B cell (primary cell): ENCODE measurements around the gene CDADC1. TPM values are rescaled to one million over a fixed set of nuclear protein-coding genes. Genes with fewer than 3 reads are reported as not detected.

Experiments used
- ATAC-seq: fragments of 200-7000 bp; cut with Tn5 transposase; one replicate; pipeline ENCODE4 v1.10.0; 2021; ENCODE audit warnings: low read depth, mild to moderate bottlenecking, moderate number of reproducible peaks, moderate library complexity
- CTCF ChIA-PET: fragments of 350-600 bp; sonication (Branson Sonifier 250); formaldehyde crosslinking; loops from one replicate; lab custom pipeline; 2021; ENCODE audit warnings: antibody characterized with exemption, inconsistent platforms; lab: Charles Lee
- POLR2A ChIA-PET: fragments of 350-600 bp; sonication (Branson Sonifier 250); formaldehyde crosslinking; loops from one replicate; lab custom pipeline; 2021; ENCODE audit warnings: antibody characterized with exemption; lab: Charles Lee
- DNase-seq: peaks from one replicate; pipeline ENCODE4 v3.0.0; 2013
- H2AFZ ChIP-seq: 2 replicates; pipeline ENCODE4 v1.6.1; 2012; ENCODE audit warnings: mild to moderate bottlenecking, low read depth, low read length; ENCODE audit not compliant: insufficient read depth, poor library complexity, severe bottlenecking
- H3K27ac ChIP-seq, 2 donors: 1 replicate in 1 of 2; 2 replicates in 1 of 2; pipeline ENCODE4 v1.5.1; 2012 to 2013; ENCODE audit warnings: low read length in 2 of 2, mild to moderate bottlenecking in 2 of 2, moderate library complexity in 1 of 2
- H3K27me3 ChIP-seq, 4 experiments: fragments of 200-600 bp in 1 of 4; sonication (generic) in 1 of 4; replicated peaks in 1 of 4; 1 replicate in 2 of 4; 2 replicates in 2 of 4; pipeline versions ENCODE4 v1.6.1 to v1.7.0; 2013 to 2016; ENCODE audit warnings: low read length in 3 of 4, mild to moderate bottlenecking in 2 of 4, mixed read lengths in 1 of 4, moderate library complexity in 1 of 4; ENCODE audit not compliant: insufficient read depth in 4 of 4, control insufficient read depth in 3 of 4; ENCODE audit errors: control extremely low read depth in 1 of 4
- H3K36me3 ChIP-seq, 2 experiments: replicated peaks in 1 of 2; 1 replicate in 1 of 2; 2 replicates in 1 of 2; pipeline versions ENCODE4 v1.6.1 to v1.7.1; 2013; ENCODE audit warnings: low read length in 1 of 2; ENCODE audit not compliant: insufficient read depth in 2 of 2, control insufficient read depth in 1 of 2; ENCODE audit errors: control extremely low read depth in 1 of 2, extremely low read depth in 1 of 2
- H3K4me1 ChIP-seq, 2 donors: fragments of 200-600 bp in 1 of 2; sonication (generic) in 1 of 2; 1 replicate in 1 of 2; 2 replicates in 1 of 2; pipeline versions ENCODE4 v1.5.1 to v1.6.1; 2013 to 2017; ENCODE audit warnings: low read length in 2 of 2; ENCODE audit not compliant: control insufficient read depth in 2 of 2, insufficient read depth in 2 of 2
- H3K4me2 ChIP-seq: replicated peaks from 2 replicates; pipeline ENCODE3; 2012; ENCODE audit warnings: mild to moderate bottlenecking, low read depth, low read length; ENCODE audit not compliant: poor library complexity, severe bottlenecking
- H3K4me3 ChIP-seq, 5 experiments: fragments of 200-600 bp in 1 of 5; sonication (generic) in 1 of 5; 1 replicate in 3 of 5; 2 replicates in 2 of 5; pipeline versions ENCODE4 v1.5.1 to v1.7.0; 2011 to 2016; ENCODE audit warnings: low read length in 4 of 5, mild to moderate bottlenecking in 4 of 5, low read depth in 2 of 5, control low read depth in 1 of 5, moderate library complexity in 1 of 5; ENCODE audit not compliant: insufficient read depth in 1 of 5; ENCODE audit errors: control extremely low read depth in 1 of 5, extremely low read depth in 1 of 5
- H3K79me2 ChIP-seq: fragments of 200-600 bp; sonication (generic); one replicate; pipeline ENCODE4 v1.6.0; 2016; ENCODE audit warnings: low read length; ENCODE audit not compliant: control insufficient read depth, insufficient read depth
- H3K9ac ChIP-seq: fragments of 200-600 bp; sonication (generic); 2 replicates; pipeline ENCODE4 v1.6.1; 2017; ENCODE audit warnings: mild to moderate bottlenecking, low read length, moderate library complexity
- H3K9me3 ChIP-seq, 3 donors: one replicate each; pipeline versions ENCODE4 v1.6.1 to v1.7.1; 2013; ENCODE audit warnings: low read length in 2 of 3; ENCODE audit not compliant: control insufficient read depth in 2 of 3, insufficient read depth in 1 of 3; ENCODE audit errors: control extremely low read depth in 1 of 3
- H4K20me1 ChIP-seq: 2 replicates; pipeline ENCODE4 v1.6.0; 2012; ENCODE audit warnings: mild to moderate bottlenecking, low read length; ENCODE audit not compliant: insufficient read depth, control insufficient read depth, poor library complexity, severe bottlenecking
- H3K27ac Mint-ChIP-seq: one replicate; pipeline ENCODE4 v1.8.0; 2021; ENCODE audit warnings: mixed read lengths
- H3K27me3 Mint-ChIP-seq: one replicate; pipeline ENCODE4 v1.8.0; 2021; ENCODE audit warnings: mixed read lengths
- H3K4me1 Mint-ChIP-seq: one replicate; pipeline ENCODE4 v1.8.0; 2021; ENCODE audit warnings: mixed read lengths
- H3K4me3 Mint-ChIP-seq: one replicate; pipeline ENCODE4 v1.8.0; 2021; ENCODE audit warnings: mixed read lengths
- H3K9me3 Mint-ChIP-seq: one replicate; pipeline ENCODE4 v1.8.0; 2022; ENCODE audit warnings: mixed read lengths; ENCODE audit not compliant: insufficient read depth
- EZH2 ChIP-seq: IDR thresholded peaks from 2 replicates; pipeline ENCODE4 v1.6.1; 2012; ENCODE audit warnings: borderline replicate concordance, low read depth, mild to moderate bottlenecking, moderate library complexity, low read length; ENCODE audit not compliant: insufficient read depth, poor library complexity, severe bottlenecking
- WGBS: methylation state at CpG from one replicate; pipeline ENCODE4 v1.1.5; 2013; ENCODE audit warnings: missing lambda C conversion rate; ENCODE audit not compliant: insufficient coverage; 5-methylcytosine and 5-hydroxymethylcytosine counted together
- intact Hi-C: fragments of 100-400 bp; cut with micrococcal nuclease; formaldehyde crosslinking; loops from one replicate; pipeline ENCODE4 v1.10.0; 2022
- polyA plus RNA-seq: library from polyadenylated mRNA; depleted of rRNA; stranded (reverse); fragments of >200 nt; gene quantifications from 2 replicates; pipeline ENCODE4 v1.2.3, GENCODE V29; 2012
- total RNA-seq, 2 donors: library from RNA; stranded (reverse); fragments of 120-200 nt in 1 of 2; gene quantifications; 1 replicate in 1 of 2; 2 replicates in 1 of 2; pipeline versions ENCODE4 v1.2.3 to v1.2.4, GENCODE V29; 2013 to 2022
- TF ChIP-seq, protein P1 (sequence below): fragments of 200-600 bp; IDR thresholded peaks from one replicate; pipeline ENCODE4 v1.8.0; 2022; ENCODE audit warnings: antibody characterized with exemption, mild to moderate bottlenecking

The CDADC1 gene
- total and polyA plus RNA-seq, 2 donors (not counting 1 experiment from before 2014, with no cell fraction given) = 3.0 to 14.5 TPM

- Histone ChIP-seq H3K9me3 (peaks cover 0 to 5% (median 0%) of the 10 kb centered on the region in 3 donors), H3K79me2 (no peaks in the 10 kb centered on the region), H3K27me3 (no peaks in the 10 kb centered on the region), H4K20me1 (no peaks in the 10 kb centered on the region), H3K4me1 (no peaks in the 10 kb centered on the region), H3K27ac (no peak overlapping the region), H3K4me3 (no peak overlapping the region), H2AFZ (no peak overlapping the region), H3K4me2 (no peak overlapping the region), H3K36me3 (no peaks in the 10 kb centered on the region), H3K9ac (no peak overlapping the region)
- Mint-ChIP-seq H3K4me3 (no peak overlapping the region), H3K4me1 (no peaks in the 10 kb centered on the region), H3K27ac (no peak overlapping the region), H3K9me3 (no peaks in the 10 kb centered on the region), H3K27me3 (no peaks in the 10 kb centered on the region)
- DNase-seq (no peak), ATAC-seq (no peak)
- WGBS = 98% methylated on average over 6 of the region's 7 CpGs
- ChIA-PET CTCF (interaction anchor here (1.1 kb wide), 1 partner anchor 40 kb away, joined by 4 read pairs; no protein-coding TSS in a partner anchor), POLR2A (no interaction called here)
- intact Hi-C loops = no loop called here
- TF ChIP-seq, protein P1, sequence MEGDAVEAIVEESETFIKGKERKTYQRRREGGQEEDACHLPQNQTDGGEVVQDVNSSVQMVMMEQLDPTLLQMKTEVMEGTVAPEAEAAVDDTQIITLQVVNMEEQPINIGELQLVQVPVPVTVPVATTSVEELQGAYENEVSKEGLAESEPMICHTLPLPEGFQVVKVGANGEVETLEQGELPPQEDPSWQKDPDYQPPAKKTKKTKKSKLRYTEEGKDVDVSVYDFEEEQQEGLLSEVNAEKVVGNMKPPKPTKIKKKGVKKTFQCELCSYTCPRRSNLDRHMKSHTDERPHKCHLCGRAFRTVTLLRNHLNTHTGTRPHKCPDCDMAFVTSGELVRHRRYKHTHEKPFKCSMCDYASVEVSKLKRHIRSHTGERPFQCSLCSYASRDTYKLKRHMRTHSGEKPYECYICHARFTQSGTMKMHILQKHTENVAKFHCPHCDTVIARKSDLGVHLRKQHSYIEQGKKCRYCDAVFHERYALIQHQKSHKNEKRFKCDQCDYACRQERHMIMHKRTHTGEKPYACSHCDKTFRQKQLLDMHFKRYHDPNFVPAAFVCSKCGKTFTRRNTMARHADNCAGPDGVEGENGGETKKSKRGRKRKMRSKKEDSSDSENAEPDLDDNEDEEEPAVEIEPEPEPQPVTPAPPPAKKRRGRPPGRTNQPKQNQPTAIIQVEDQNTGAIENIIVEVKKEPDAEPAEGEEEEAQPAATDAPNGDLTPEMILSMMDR = no peak
- no peak for TF ChIP-seq EZH2
Observed at GRCh38 chr13:49241296-49241695, 6.4 kb upstream of the CDADC1 start.

DNA sequence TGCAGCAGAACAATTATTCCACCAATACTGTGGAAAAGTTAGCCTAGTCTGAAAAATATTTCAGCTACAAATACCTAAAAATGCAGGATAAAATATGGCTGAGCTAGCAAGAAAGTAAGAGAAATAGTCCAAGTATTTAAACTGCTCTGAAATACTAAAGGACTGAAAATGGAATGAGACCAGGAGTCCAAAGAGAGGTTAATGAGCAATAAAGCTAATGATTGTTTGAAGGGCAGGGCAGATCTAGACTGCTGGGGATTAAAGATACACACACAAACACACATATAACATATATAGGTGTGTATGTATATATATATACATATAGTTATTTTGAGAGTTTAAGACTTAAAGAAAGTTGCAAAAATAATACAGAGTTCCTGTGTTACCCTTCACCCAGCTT is 2.6 kb upstream of the CDADC1 start:
- Histone ChIP-seq H3K79me2 (peaks cover 4% of the 10 kb centered on the region), H4K20me1 (no peaks in the 10 kb centered on the region), H3K27ac (no peak overlapping the region), H3K27me3 (no peaks in the 10 kb centered on the region), H3K4me3 (no peak overlapping the region), H3K4me2 (no peak overlapping the region), H3K9ac (no peak overlapping the region), H3K4me1 (peaks cover 10 to 11% of the 10 kb centered on the region in 2 donors), H2AFZ (no peak overlapping the region), H3K36me3 (no peaks in the 10 kb centered on the region), H3K9me3 (peaks cover 0 to 5% (median 0%) of the 10 kb centered on the region in 3 donors)
- peaks cover 24% of the 10 kb centered on the region for H3K4me1 Mint-ChIP-seq
- no peaks in the 10 kb centered on the region for H3K27me3 Mint-ChIP-seq
- DNase-seq = no peak
- intact Hi-C loops = loop anchor here (5.0 kb wide), 1 partner anchor 268 kb away; the partner anchor contains the start of gene FNDC3A
- ChIA-PET POLR2A (no interaction called here), CTCF (interaction anchor here (1.5 kb wide), 1 partner anchor 36 kb away, joined by 5 read pairs; no protein-coding TSS in a partner anchor)
- TF ChIP-seq EZH2 = no peak
- TF ChIP-seq, protein P1 = no peak
- no peak overlapping the region for H3K27ac Mint-ChIP-seq
- ATAC-seq = no peak
- no peak overlapping the region for H3K4me3 Mint-ChIP-seq
- H3K9me3 Mint-ChIP-seq = no peaks in the 10 kb centered on the region
